Ureter (tissue), 1 donor: ENCODE results near the gene SOD1. TPM values are rescaled to one million over a fixed set of nuclear protein-coding genes. Genes with fewer than 3 reads are reported as not detected.

Experiments used
- DNase-seq: peaks from one replicate; pipeline ENCODE4 v3.0.0-alpha.2; 2020; ENCODE audit warnings: low spot score
- total RNA-seq: library from RNA; stranded (reverse); gene quantifications from one replicate; pipeline ENCODE4 v1.2.4, GENCODE V29; 2023
- donor health status: DM: yes; HTN: yes; CAD: no.

The SOD1 gene
- total RNA-seq, 1 donor from 2014 or later = 192 TPM

DNA sequence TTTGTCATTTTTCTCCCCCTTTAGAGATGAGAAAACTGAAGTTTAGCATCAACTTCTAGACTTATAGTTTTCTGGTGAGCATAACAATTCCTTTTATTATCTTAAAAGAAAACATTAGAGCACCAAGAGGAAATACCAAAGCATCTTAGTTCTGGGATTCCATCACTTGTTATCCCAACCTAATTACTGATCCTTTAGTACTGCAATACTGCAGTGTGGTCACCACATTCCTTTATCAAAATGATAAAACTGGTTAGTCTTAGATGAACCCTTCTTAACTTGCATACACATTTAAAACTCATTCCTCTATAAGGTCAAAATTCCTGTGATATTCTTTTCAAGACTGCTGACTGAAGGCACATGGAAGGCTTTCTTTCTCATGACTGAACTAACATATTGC lies 23.1 kb downstream of the SOD1 start:
- no peak for DNase-seq

DNA sequence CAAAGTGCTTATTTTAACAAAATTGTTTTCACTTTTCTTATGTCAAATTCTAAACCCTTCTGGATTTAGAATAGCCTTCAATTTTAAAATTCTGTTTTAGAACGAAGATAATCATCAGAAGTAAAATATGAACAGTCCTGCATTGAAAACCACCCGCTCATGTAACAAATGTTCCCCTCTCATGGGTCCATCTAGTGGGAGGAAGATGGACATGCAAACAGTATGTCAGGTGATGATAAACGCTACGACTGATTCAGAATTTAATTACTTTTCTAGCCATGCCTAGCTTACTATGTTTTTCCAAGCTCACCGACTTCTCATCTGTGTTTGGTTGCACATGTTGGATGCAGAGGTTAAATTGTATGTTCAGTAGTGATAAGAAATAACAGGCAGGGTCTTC lies 23.5 kb downstream of the SOD1 start:
- no peak for DNase-seq

DNA sequence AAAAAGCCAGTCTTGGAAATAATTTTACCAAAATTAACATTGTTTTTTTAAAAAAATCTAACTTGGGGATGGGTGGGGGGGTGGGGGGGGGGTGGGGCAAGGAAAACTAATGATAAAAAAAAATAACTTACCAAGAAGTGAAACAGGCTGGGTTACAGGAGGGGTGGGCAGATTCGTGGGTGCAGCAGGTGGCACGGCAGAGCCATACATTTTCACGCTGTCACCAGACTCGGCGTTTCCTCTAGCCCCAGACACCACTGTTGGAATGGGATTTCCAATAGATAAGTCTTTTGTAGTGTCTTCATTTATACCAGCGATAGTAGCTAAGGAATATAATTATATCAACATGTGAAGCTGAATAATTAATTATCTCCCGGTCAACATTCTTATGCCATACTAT lies 25.4 kb downstream of the SOD1 start:
- DNase-seq = no peak

DNA sequence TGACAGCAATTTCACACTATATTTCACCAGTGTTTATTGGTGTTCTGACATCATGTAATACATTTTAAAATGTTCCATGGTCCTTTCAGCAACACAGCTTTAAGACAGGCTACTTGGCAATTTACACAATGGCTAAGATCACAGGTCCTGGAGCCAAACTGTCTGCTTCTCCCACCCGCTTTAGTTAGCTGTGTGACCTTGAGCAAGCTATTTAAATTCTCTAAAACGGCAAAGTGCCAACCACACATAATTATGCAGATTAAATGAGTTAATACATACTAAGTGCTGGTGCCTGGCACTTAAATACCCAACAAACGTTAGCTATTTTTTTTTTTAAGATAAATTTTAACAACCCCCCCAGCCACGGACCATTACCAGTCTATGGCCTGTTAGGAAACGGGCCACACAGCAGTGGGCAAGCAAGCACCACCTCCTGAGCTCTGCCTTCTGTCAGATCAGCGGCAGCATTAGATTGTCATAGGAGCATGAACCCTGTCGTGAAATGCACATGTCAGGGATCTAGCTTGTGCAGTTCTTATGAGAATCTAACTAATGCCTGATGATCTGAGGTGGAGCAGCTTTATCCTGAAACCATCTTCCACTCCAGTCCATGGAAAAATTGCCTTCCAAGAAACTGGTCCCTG lies 26.9 kb downstream of the SOD1 start:
- DNase-seq = no peak

DNA sequence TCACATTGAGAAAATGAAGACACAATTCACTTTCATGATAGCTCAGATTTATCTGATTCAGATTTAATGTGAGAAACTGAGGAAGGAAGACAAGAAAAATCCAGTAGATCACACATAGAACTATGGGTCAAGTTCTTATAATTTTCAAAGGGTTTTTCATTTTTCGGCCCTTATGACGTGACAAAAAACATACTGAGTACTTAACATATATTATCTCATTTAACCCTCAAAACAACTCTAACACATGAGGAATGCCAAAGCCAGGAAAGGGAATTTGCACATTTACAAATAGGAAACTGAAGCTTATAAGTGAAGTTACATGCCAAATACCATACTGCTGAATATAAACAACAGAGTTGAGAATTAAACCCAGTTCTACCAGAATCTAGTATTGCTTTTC lies 27.6 kb downstream of the SOD1 start:
- DNase-seq = no peak

DNA sequence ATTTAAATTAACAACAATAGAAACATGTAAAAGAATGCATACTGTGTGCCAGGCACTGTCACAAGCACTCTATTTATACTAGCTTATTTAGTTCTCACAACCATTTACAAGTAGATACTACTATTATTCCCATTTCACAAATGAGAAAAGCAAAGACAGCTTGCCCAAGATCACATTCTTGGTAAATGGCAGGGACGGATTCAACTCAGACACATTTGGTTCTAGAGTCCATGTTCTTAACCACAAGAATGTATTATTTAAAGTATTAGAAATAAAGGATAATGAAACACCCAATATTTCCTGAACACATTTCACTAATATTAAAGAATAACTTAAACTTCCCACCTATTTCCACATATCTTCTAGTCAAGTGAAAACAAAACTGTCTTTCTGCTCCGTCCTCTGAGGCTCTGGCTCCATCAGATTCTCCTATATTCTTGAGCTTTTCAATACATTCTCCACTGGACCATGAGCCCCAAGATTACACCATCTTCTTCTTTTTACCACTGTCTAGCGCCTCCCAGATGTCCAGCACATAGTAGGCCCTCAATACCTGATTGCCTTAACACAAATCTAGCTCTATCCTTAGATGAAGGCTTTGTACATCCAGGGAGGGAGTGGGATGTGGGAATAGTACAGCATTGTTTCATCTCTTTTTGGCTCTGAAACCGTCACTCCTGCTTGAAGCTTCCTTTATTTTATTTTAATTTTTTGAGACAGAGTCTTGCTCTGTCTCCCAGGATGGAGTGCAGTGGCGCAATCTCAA lies 29.3 kb downstream of the SOD1 start:
- DNase-seq = no peak

DNA sequence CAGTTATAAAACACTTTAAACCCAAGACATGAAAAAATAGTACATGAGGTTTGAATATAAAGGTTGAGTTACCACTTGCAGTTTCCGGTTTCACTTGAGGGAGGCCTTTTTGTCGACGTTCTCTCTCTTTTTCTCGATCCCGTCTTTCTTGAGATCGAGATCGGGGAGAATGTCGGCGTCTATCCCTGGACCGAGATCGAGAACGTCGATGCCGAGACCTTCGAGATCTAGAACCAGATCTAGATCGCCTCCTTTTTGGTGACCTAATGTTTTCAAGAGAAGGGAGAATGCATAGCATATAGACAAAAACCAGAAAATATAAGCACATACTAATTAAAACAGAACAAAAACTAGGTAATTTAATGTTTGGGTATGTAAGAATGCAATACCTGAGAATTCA lies 33.7 kb downstream of the SOD1 start:
- DNase-seq = no peak

DNA sequence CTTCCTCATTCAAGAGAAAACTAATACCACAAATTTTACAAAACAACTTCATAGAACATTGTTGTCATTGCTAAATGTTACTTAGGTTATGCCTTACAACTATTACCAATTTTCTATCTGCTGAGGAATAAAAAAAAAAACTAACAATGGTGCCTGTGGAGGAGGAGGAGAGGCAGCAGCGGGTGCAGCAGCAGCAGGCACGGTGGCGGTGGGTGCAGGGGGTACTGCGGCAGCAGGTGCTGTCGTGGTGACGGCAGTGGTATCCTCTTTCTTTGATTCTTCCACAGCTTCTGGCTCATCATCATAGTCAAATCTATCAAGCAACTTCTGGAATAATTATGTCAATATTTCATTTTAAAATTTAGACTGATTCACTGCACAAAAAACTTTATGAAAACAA lies 36.9 kb downstream of the SOD1 start:
- DNase-seq = no peak

DNA sequence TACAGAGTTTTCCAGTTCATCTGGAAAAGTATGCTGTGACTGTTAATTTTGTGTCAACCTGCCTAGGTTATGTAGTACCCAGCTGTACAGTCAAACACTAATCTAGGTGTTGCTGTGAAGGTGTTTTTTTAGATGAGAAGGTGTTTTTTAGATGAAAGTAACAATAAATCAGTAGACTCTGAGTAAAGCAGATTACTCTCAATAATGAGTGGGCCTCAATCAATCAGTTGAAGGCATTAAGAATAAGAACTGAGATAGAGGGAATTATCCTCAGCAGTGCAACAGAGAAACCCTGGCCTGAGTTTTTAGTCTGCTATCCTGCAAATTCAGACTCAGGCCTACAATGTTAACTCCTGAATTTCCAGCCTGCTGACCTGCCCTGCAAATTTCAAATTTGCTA lies 39.0 kb downstream of the SOD1 start:
- no peak for DNase-seq

DNA sequence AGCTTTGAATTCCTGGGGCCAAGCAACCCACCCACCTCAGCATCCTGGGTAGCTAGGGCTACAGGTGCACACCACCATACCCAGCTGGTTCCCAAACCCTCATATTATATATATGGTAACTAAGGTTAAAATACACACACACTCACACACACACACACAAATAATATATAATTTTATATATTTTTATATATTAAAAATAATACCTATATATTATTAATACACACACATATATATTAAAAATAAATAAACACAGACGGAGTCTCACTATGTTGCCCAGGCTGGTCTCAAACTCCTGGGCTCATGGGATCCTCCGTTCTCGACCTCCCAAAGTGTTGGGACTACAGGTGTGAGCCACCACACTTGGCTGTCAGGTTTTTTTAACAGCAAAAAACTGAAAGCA lies 40.5 kb downstream of the SOD1 start:
- DNase-seq = no peak

DNA sequence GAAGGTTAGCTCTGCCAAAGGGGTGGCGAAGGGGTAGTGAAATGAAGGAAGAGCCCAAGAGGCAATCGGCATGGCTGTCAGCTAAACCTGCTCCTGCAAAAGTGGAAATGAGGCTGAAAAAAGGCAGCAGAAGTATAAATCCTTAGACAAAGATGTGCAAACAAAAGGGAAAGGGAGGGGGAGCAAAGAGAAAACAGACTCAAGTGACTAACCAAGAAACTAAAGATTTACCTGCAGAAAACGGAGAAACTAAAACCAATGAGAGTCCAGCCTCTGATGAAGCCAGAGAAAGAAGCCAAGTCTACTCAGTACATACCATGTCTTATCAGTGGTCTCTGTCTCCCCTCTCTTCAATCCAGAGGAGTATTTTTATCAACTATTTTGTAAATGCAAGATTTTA lies 47.1 kb downstream of the SOD1 start:
- DNase-seq = no peak

DNA sequence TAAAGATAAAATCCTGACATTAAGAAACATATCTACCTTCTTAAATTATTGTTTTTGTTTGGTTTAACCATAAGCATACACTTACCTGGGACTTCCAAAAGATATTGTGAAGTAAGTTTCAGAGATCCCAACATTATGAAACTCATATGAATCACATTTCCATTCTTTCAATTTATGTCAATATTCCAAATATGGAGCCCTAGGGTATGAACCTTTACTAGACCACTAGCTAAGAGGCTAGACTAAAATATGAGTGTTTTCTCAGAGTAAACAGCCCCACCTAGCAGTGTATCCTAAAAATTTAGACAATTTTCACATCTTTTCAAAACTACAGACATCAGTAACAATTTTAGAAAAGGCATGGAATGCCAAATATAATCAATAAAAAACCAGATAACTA lies 48.0 kb downstream of the SOD1 start:
- DNase-seq = no peak

DNA sequence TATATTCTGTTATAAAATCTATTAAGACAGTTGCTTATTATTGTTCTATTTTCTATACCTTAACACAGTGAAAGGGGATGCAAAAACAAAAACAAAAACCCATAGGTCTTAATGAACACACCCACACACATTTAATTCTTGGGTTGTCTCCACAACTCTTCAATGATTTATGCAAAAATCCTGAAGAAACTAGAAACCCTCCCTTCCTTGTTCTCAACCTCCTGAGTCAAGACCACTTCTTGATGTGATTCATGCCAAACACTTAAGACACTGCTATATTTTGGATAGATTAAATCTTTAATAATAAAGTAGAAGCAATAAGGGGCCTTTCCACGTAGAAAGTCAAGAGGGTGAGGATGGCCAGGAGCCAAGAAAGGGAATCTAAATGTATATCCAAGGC lies 49.0 kb downstream of the SOD1 start:
- no peak for DNase-seq

DNA sequence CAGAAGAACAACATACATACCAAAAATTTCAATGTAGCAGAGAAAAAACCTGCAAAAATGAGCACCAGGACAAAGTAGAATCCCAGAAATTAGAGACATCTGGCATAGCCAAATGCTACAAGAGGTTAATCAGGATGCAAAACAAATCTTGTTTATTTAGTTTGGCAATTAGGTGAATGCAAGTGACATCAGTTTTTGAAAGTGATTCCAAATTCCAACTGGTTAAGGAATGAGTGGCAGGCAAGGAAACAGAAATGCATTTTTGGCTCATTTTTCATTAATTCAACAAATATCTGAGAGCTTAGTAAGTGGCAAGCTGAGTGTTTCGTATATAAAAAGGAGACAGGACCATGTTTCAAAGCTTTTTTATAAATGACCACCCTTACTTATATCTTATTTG lies 51.1 kb downstream of the SOD1 start:
- no peak for DNase-seq

DNA sequence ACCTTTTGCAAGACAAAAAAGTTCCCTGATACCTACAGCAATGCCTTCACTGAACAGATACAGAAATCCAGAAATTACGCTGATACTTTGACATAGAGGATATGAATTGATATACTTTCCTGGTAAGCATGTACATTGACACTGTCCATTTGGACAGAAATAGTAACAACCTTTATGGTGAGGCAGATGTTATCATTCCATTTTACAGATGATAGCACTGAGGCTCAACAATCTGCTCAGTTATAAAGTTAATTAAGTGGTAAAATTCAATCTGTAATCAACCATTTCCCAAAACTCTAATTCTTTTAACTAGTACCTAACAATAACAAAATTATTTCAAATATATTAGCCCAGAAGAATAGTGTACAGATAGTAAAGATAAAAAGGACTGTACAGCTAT lies 51.8 kb downstream of the SOD1 start:
- no peak for DNase-seq

DNA sequence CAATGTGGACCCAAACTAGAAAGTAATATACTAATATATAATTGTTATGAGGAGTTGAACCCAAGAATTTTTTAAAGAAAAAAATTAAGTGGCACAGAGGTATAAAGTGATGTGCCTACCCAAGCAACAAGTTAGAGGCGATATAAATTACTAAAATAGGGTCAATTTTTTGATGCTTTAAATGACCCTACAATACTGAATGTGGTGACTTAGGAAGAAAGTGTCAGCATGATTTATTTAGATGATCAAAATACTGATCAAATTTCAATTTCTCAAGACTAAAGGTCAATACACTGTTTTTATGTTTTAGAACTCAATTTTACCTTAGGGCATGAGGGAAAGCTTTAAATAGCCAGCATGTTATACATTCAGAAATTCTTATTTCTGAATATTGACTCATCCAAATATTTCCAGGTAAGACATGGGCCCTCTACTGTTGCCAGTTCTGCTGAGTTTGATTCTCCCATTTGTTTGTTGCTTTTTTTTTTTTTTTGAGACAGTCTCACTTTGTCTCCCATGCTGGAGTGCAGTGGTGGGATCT lies 52.3 kb downstream of the SOD1 start:
- DNase-seq = no peak

DNA sequence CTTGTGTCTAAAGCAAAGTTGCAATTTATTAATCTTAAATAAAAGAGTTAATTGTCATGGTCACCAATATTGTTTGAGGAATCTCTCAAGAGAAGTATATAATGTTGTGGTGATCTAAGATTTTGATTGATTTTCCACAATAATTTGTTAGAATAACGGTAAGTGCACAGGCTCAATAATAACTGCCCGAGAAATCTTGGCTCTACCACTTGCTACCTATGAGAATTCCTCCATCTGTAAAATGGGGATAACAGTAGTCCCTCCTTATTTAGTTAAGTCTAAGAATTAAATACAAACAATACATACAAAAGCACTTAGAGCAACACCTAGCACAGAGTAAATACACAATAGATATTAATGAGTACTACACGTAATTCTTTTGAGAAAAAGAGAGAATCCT lies 53.6 kb downstream of the SOD1 start:
- DNase-seq = no peak

DNA sequence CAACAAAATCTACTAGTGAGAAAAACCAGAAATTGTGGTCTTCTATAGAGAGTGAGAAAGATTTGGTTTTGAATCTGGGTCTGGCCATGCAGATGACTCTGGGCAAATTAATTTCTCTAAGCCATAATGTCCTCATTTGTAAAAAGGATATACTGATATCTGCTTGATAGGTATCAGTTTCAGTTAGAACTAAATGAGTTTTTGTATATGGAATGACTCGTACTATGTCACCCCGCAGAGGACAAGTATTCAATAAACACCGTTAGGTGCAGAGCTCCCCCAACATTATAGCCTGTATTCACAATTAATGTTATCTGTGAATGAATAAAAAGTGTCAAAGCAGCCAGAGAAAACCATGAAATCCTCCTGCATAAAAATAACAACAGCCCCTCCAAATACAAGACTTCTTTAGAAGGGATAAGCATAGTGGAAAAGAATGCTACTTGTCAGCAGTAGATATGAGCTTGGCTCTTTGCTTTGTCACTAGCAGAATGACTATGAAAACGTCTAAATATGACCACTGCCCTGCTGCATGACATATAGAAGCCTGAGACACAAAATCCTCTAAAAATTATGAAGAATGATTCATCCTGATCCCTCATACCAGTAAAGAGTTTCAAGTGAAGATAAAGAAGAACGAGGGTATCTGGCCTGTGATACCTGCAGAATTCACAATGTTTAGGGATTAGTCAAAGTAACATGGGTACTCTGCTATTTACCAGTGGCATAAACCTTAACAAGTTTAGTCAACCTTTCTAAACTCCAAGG lies 54.7 kb downstream of the SOD1 start:
- DNase-seq = no peak

DNA sequence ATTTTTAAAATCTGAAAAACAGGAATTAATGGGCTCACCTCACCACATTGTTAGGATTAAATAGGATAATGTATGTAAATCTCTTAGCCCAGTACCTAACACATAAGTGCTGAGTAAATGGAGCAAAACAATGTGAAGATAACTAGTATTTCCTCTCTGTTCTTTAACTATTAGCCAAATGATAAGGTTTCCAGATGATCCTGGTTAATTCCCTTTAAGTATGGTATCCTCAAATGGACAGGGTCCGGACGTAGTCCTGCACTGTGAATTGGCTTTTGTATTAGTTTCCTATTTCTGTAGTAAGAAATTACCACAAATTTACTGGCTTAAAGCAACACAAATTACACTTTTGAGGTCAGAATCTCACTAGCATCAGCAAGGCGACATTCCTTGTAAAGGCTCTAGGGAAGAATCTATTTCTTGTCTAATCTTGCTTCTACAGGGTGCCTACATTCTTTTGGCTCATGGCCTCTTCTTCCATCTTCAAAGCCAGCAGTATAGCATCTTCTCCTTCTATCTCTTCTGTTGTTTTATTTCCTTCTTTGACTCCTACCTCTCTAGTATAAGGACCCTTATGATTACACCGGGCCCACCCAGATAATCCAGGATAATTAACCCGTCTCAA lies 55.4 kb downstream of the SOD1 start:
- no peak for DNase-seq

DNA sequence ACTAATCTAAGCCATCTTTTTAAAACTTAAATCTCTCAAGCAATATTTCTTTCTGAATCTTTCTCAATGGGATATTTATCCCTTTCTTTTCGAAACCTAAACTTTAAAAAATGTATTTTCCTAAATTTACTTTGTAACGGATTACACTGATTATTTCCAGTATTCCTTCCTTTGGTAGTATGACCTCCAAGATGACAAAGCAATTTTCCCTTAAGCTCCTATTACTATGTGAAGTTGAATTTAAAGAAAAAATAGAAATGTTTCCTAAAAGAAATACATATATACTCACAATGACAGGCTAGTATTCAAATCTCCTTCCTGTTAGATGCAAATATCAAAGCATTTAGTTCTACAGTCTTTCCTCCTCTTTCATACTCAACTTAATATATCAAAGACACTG lies 56.6 kb downstream of the SOD1 start:
- no peak for DNase-seq
